HG03095 (cell line): ENCODE data around the gene ZNF776.
"Not testable (repeated sequence)": the region's sequence is repeated elsewhere in the genome, so short reads cannot be mapped to it uniquely, and the experiment has no call there.

Experiments
- ATAC-seq: cut with Tn5 transposase; IDR thresholded peaks from one replicate; pipeline ENCODE4 v1.9.1; 2021; ENCODE audit warnings: moderate library complexity; ENCODE audit not compliant: unreplicated experiment

The ZNF776 gene

DNA sequence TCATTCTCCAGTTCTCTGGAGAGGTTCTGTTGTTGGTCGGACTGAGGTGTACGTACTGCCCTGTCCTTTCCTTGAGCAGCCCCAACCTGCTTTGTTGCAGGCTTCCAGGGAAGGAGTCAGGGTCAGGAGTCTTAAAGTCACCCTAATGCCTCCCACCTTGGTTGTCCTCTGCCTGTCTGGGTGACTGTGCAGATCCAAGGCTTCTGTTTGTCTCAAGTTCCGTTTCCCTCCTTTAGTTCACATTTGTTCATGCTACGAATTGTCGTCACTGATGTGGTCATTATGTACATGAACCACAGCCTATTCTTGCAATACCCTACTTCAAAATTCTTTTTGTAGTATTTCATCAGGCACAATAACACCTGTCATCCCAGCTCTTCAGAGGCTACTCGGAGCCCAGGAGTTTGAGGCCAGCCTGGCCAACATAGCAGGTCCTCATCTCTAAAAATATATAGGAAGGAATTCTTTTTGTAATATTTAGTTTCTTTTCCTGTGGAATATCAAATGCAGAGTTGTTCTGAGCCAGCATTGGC lies 30.2 kb downstream of the ZNF776 start:
- no peak for ATAC-seq

DNA sequence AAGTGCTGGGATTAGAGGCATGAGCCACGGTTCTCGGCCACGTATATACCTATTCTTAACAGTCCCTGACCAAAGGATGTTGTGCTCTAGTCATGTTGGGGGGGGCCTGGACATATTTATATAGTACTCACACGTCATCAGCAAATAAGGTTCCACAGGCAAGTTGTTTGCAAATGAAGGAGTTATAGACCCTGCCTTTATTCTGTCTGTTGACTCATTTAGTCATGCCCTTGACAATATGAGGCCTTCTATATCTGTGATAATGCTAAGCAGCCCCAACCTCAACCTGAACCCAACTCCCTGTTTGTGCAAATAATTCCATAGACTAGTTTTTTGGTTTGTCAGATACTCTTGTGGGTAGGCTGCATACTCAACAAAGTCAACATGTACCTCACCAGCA lies 31.7 kb downstream of the ZNF776 start:
- ATAC-seq = no peak

DNA sequence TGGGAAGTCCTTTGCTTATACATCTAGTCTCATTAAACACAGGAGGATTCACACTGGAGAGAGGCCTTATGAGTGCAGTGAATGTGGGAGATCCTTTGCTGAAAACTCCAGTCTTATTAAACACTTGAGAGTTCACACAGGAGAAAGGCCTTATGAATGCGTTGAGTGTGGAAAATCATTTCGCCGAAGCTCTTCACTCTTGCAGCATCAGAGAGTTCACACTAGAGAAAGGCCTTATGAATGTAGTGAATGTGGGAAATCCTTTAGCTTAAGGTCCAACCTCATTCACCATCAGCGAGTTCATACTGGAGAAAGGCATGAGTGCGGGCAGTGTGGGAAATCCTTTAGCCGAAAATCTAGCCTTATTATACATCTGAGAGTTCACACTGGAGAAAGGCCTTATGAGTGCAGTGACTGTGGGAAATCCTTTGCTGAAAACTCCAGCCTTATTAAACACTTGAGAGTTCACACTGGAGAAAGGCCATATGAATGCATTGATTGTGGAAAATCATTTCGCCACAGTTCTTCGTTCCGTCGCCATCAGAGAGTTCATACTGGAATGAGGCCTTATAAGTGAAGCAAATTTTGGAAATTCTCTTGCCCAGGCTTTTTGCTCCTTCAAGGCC lies 32.7 kb downstream of the ZNF776 start:
- no peak for ATAC-seq

DNA sequence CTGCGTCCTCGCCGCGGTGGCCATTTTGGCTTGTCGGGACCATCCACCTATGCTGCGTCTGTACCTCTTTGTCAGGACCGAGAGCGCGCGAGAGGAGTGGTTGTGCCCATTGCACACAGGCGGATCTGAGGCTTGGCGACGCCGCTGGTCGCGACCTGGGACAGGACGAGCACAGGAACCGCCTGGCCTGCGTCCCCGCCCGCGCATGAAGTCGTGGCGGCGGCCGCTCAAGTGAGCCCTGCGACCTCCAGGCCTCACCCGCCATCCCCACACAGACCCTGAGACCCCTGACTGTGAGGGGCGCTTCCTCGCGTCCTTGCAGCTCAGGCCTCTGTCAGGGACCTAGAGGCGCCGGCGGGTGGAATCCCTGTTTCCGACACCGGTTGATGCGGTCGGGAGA lies 39.7 kb downstream of the ZNF776 start:
- ATAC-seq = no peak

DNA sequence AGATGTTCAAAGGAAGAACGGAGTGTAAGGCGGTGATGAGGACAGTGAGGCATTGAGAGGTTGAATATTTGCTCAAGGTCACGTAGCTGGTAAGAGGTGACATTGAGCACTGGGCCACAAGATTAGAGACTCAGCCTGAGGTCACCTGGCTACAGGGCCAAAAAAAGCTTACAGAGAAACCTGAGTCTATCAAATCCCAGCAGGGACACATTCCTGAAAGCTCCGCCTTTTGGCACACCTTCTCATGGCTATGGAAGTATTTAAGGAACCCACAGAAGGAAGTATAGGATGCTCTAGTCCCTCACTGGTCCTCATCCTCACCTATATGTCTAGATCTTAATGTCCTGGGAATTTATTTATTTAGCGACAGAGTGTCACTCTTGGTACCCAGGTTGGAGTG lies 40.3 kb downstream of the ZNF776 start:
- ATAC-seq = no peak

DNA sequence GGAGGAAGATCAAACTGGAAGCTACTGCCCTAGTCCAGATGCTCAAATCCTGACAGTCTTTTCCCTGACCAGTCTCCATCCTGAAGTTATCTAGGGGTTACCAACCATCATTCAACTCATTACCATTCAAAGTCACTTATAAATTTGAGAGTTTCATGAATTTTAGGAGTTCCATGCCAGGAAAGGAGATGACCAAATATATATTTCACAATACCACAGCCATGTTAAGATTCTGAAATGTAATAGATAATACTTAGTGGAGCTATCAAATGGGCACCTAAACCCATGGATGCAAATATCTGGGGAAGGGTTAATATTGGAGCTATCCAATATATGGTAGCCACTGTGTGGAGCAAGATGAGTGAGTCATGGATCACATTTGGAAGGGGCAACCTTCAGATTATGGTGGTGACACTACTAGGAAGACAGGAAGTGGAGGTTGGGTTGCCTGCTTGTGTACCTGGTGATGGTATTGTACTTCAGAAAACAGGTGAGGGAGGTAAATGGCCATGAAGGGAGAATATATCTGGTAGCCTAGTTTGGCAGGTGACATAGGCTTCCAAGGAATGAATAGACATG lies 41.6 kb downstream of the ZNF776 start:
- ATAC-seq = no peak

DNA sequence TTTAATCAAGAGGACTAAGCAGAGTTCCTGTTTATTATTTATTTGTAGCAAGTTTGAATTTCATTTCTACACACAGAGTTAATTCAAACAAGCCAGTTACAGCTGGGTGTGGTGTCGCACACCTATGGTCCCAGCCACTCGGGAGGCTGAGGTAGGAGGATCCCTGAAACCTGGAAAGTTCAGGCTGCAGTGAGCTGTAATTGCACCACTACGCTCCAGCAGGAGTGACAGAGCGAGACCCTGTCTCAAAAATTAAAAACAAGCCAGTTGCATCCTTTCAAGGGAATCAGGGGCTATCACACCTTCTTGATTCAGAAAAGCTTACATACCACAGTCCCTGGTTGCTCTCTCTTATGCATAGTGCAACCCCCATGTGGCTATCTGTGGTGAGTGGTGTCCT lies 42.7 kb downstream of the ZNF776 start:
- ATAC-seq = no peak

DNA sequence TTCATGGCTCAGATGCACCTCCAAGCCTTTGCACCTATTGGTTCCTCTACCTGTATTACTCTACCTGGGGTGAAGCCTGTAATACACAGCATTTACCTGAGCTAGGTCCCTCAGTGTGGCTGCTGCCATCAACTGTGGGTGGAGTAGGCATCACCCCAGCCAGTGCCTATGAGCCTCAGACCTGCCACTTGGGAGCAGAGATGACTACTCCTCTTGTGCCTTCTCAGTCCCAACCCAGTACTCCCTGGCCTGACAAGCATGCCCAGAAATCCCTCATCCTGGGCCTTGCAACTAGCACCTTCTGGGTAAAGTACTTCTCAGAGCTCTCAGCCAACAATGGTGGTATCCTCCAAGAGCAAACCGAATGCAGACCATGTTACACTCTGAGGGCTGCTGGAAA lies 50.0 kb downstream of the ZNF776 start:
- not testable (repeated sequence) for ATAC-seq

DNA sequence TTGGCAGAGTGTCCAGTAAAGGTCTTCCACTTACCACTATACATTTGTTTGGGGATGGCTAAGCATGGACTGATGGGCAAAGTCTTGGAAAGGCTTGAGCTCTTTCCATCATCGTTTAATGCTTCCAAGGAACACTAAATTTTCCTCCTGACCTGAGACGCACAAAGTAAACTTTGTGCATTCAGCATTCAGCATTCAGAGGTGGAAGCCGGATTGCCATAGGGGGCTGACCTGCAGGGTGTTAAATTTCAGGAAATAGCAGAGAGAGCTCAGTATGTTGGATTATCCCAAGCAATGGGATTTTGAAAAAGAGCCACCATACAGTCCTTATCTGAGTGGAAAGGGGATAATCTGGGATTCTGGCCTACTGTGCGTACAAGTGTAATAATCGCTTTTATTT lies 54.1 kb downstream of the ZNF776 start:
- no peak for ATAC-seq

DNA sequence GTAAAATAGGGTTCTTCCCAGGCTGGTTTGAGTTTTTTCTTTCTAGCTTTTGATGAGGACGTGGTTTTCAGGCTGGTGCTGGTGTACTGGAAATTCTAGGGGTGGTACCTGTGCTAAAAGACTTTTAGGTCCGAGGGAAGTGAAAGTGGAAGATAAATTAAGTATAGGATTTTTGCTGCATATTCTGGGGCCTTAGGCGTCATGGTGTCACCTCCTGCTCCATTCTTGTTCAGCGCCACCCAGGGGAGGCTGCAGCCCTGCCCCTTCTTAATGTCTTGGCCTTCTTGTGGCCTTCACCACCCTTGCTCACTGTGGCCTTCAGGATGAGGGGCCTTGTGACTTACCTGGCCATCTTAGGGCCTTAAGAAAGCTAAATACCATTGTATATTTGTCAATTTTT lies 55.7 kb downstream of the ZNF776 start:
- ATAC-seq = no peak

DNA sequence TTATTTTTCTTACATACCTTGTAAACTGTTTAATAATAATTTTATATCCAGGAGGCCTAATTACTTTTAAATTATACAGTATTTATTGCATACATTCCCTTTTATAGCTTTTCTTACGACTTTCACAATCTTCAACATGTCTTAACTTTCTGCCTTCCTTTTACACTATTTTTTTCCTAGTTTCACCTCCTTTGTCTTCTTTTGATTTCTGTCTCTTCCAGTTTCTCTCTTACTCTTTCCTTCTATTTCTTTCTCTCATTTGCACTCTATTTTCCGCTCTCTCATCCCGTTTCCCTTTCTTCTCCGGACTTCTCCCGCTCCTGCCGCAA lies 56.6 kb downstream of the ZNF776 start:
- no peak for ATAC-seq

DNA sequence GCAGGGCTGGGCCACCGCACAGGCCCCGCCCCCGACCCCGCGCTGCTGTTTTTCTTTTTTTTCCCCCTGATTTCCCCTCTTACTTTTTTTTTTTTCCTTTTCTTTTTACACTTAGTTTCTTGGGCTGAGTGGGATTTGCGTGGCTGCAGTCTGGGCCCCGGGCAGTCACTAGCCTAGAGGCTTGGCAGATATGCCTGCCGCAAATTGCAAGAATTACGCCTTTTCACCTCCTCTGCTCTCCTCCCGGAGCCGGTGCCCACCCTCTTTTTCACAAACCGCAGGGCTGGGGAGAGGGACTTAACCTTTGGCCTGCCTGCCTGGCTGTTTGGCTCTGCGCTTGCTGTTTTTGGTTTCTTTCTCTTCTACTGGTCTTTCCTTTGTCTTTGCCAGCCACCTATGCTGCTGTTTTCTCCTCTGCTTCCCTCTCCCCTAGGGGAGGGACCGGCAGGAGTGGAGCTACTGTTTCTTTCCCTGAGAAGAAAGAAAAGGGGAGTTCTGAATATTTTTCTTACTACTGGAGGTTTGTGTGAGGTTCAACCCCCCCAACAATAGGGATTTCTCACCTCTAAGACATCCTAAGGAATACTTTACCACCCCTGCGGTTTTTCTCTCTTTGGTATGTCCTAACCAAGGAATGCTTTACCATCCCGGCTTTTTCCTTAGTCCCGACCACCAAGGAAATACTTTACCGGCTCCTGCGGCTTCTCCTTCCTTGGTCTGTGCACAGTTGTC lies 57.1 kb downstream of the ZNF776 start:
- no peak for ATAC-seq

DNA sequence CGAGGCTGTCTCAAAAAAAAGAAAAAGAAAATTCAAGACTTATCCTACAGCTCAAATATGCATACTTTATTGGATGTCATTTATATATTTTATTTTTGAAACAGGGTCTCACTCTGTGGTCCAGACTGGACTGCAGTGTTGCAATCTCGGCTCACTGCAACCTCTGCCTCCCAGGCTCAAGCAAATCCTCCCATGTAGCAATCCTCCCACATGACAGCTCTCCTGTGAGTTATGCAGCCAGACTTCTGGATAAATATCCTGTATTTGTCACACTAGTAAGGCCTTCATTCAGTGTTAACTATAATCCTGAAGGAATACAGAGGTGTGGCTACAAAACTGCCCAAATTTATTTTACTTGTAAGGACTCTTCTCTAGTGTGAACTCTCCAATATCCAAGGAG lies 60.9 kb downstream of the ZNF776 start:
- ATAC-seq = no peak
